Thyroid gland (tissue), 4 donors: Measurements from ENCODE around the gene THAP12. TPM values are rescaled to one million over a fixed set of nuclear protein-coding genes. Genes with fewer than 3 reads are reported as not detected.

Experiments
- DNase-seq, 2 donors: peaks; one replicate each; pipeline ENCODE4 v3.0.0-alpha.2; 2019
- H3K27ac ChIP-seq, 3 donors: fragments of 200-600 bp; sonication (generic); 1 replicate in 2 of 3; 2 replicates in 1 of 3; pipeline ENCODE4 v1.5.1; 2016 to 2019; ENCODE audit warnings: mild to moderate bottlenecking in 1 of 3, moderate library complexity in 1 of 3
- H3K27me3 ChIP-seq: fragments of 200-600 bp; sonication (generic); one replicate; pipeline ENCODE4 v1.5.1; 2019
- H3K36me3 ChIP-seq, 2 donors: fragments of 200-600 bp; sonication (generic); one replicate each; pipeline ENCODE4 v1.5.1; 2016 to 2019
- H3K4me1 ChIP-seq, 2 donors: fragments of 200-600 bp; sonication (generic); one replicate each; pipeline ENCODE4 v1.5.1; 2017 to 2019
- H3K4me3 ChIP-seq, 3 donors: fragments of 200-600 bp; sonication (generic); replicated peaks in 1 of 3; 1 replicate in 2 of 3; 2 replicates in 1 of 3; pipeline ENCODE4 v1.5.1; 2016; ENCODE audit warnings: mild to moderate bottlenecking in 1 of 3
- H3K9me3 ChIP-seq: fragments of 200-600 bp; sonication (generic); one replicate; pipeline ENCODE4 v1.5.1; 2017
- CTCF ChIP-seq, 6 experiments: fragments of 200-600 bp in 3 of 6; fragments of 450-650 bp in 3 of 6; sonication (generic) in 3 of 6; IDR thresholded peaks; one replicate each; pipeline ENCODE4 v1.5.1; 2016 to 2019; ENCODE audit warnings: antibody characterized with exemption in 6 of 6, mild to moderate bottlenecking in 2 of 6, inconsistent platforms in 1 of 6, moderate library complexity in 1 of 6
- POLR2A ChIP-seq, 2 donors: fragments of 450-650 bp; IDR thresholded peaks; one replicate each; pipeline ENCODE4 v1.6.1; 2017; ENCODE audit warnings: antibody characterized with exemption in 2 of 2, mild to moderate bottlenecking in 2 of 2, moderate library complexity in 1 of 2
- WGBS, 2 donors: methylation state at CpG; one replicate each; pipeline ENCODE4 v1.1.5; 2017; 5-methylcytosine and 5-hydroxymethylcytosine counted together
- intact Hi-C: fragments of 100-400 bp; cut with DNase I; formaldehyde crosslinking; loops from one replicate; pipeline ENCODE4 v1.15.1; 2023
- total RNA-seq, 4 donors: library from RNA; depleted of rRNA; stranded (reverse); fragments of >200 nt; gene quantifications; one replicate each; pipeline ENCODE4 v1.2.3, GENCODE V29; 2016

Gene THAP12
- total RNA-seq, 4 donors from 2014 or later, result 36.4 to 61.9 (median 43.9) TPM

- Histone ChIP-seq H3K4me1 (peaks cover 5 to 8% of the 10 kb centered on the region in 2 donors), H3K27me3 (no peaks in the 10 kb centered on the region), H3K9me3 (no peaks in the 10 kb centered on the region), H3K36me3 (no peaks in the 10 kb centered on the region), H3K27ac (no peak overlapping the region), H3K4me3 (no peak overlapping the region)
- TF ChIP-seq POLR2A (IDR thresholded peaks at IDR 0.05), result no peak
- DNase-seq, result no peak
- intact Hi-C loops, result no loop called here
Measured at GRCh38 chr11:76361374-76361773, 19.6 kb downstream of the THAP12 start.

GRCh38 chr11:76355172-76355571 is 25.8 kb downstream of the THAP12 start:
- WGBS, 2 donors, result 95 to 100% methylated on average over 1 of the region's 1 CpG
- Histone ChIP-seq H3K27me3 (no peaks in the 10 kb centered on the region), H3K4me1 (no peaks in the 10 kb centered on the region), H3K4me3 (no peak overlapping the region), H3K27ac (no peak overlapping the region), H3K9me3 (no peaks in the 10 kb centered on the region), H3K36me3 (peaks cover 4 to 16% of the 10 kb centered on the region in 2 donors)
- intact Hi-C loops, result no loop called here
- no peak for TF ChIP-seq CTCF (IDR thresholded peaks at IDR 0.05)
- TF ChIP-seq POLR2A (IDR thresholded peaks at IDR 0.05), result no peak
- DNase-seq, result no peak

- Histone ChIP-seq H3K27ac (no peak overlapping the region), H3K4me1 (no peaks in the 10 kb centered on the region), H3K4me3 (no peak overlapping the region), H3K27me3 (no peaks in the 10 kb centered on the region), H3K9me3 (no peaks in the 10 kb centered on the region), H3K36me3 (peaks cover 0 to 2% of the 10 kb centered on the region in 2 donors)
- TF ChIP-seq POLR2A (IDR thresholded peaks at IDR 0.05), result no peak
- intact Hi-C loops, result no loop called here
- DNase-seq, result no peak
- 98% methylated on average over 3 of the region's 3 CpGs for WGBS, 2 donors
Measured at GRCh38 chr11:76348348-76348747, 32.6 kb downstream of the THAP12 start.

GRCh38 chr11:76347466-76347865 is 33.5 kb downstream of the THAP12 start:
- Histone ChIP-seq H3K4me1 (no peaks in the 10 kb centered on the region), H3K9me3 (no peaks in the 10 kb centered on the region), H3K27me3 (no peaks in the 10 kb centered on the region), H3K4me3 (no peak overlapping the region), H3K27ac (no peak overlapping the region), H3K36me3 (peaks cover 0 to 2% of the 10 kb centered on the region in 2 donors)
- TF ChIP-seq POLR2A (IDR thresholded peaks at IDR 0.05) (no peak), CTCF (IDR thresholded peaks at IDR 0.05) (no peak)
- DNase-seq, result no peak
- 65 to 66% methylated on average over 2 of the region's 2 CpGs for WGBS, 2 donors
- intact Hi-C loops, result no loop called here

GRCh38 chr11:76339221-76339620 is 41.7 kb downstream of the THAP12 start:
- no peak for TF ChIP-seq POLR2A (IDR thresholded peaks at IDR 0.05)
- no peak for TF ChIP-seq CTCF (IDR thresholded peaks at IDR 0.05)
- H3K27ac ChIP-seq, result no peak overlapping the region
- no peak overlapping the region for H3K4me3 ChIP-seq
- peak; percentile 11 to 16 for DNase-seq
- no peaks in the 10 kb centered on the region for H3K4me1 ChIP-seq
- H3K27me3 ChIP-seq, result no peaks in the 10 kb centered on the region
- 51 to 59% methylated on average over 6 of the region's 6 CpGs for WGBS, 2 donors
- intact Hi-C loops, result no loop called here
- H3K9me3 ChIP-seq, result no peaks in the 10 kb centered on the region
- no peaks in the 10 kb centered on the region for H3K36me3 ChIP-seq

- no peak for DNase-seq
- TF ChIP-seq POLR2A (IDR thresholded peaks at IDR 0.05) (no peak), CTCF (IDR thresholded peaks at IDR 0.05) (no peak)
- H3K27ac ChIP-seq, result no peak overlapping the region
- 79 to 88% methylated on average over 4 of the region's 4 CpGs for WGBS, 2 donors
- intact Hi-C loops, result no loop called here
- H3K36me3 ChIP-seq, result no peaks in the 10 kb centered on the region
- H3K9me3 ChIP-seq, result no peaks in the 10 kb centered on the region
- no peaks in the 10 kb centered on the region for H3K27me3 ChIP-seq
- no peaks in the 10 kb centered on the region for H3K4me1 ChIP-seq
- no peak overlapping the region for H3K4me3 ChIP-seq
Measured at GRCh38 chr11:76337923-76338322, 43.0 kb downstream of the THAP12 start.
